Natural killer cell (primary cell): Measurements from ENCODE around the gene SNAI3. TPM values are rescaled to one million over a fixed set of nuclear protein-coding genes. Genes with fewer than 3 reads are reported as not detected.

Experiments used
- ATAC-seq, 3 donors: fragments of 150-1000 bp in 2 of 3; fragments of 200-7000 bp in 1 of 3; cut with Tn5 transposase; 1 replicate in 1 of 3; 2 replicates in 2 of 3; pipeline ENCODE4 v1.10.0; 2021; ENCODE audit warnings: mild to moderate bottlenecking in 2 of 3, moderate library complexity in 2 of 3
- DNase-seq, 2 donors: peaks; one replicate each; pipeline versions ENCODE4 v3.0.0 to v3.0.0-alpha.2; 2013 to 2021; ENCODE audit warnings: mixed read lengths in 1 of 2
- H3K27ac ChIP-seq: one replicate; pipeline ENCODE4 v1.5.1; 2013; ENCODE audit warnings: mild to moderate bottlenecking, low read length
- H3K27me3 ChIP-seq: one replicate; pipeline ENCODE4 v1.6.1; 2013; ENCODE audit warnings: low read length; ENCODE audit not compliant: control insufficient read depth, insufficient read depth
- H3K36me3 ChIP-seq: one replicate; pipeline ENCODE4 v1.6.1; 2013; ENCODE audit warnings: low read length; ENCODE audit not compliant: control insufficient read depth, insufficient read depth
- H3K4me1 ChIP-seq: one replicate; pipeline ENCODE4 v1.6.1; 2013; ENCODE audit warnings: low read length; ENCODE audit not compliant: control insufficient read depth, insufficient read depth
- H3K4me3 ChIP-seq: one replicate; pipeline ENCODE4 v1.5.1; 2013; ENCODE audit warnings: low read length
- H3K9me3 ChIP-seq: one replicate; pipeline ENCODE4 v1.6.1; 2013; ENCODE audit warnings: low read length; ENCODE audit not compliant: control insufficient read depth, insufficient read depth
- H3K27ac Mint-ChIP-seq, 2 donors: one replicate each; pipeline ENCODE4 v1.8.0; 2022; ENCODE audit warnings: mild to moderate bottlenecking in 2 of 2, mixed read lengths in 2 of 2, moderate library complexity in 1 of 2
- H3K27me3 Mint-ChIP-seq, 2 donors: one replicate each; pipeline ENCODE4 v1.8.0; 2022; ENCODE audit warnings: low read depth in 2 of 2, mixed read lengths in 2 of 2
- H3K36me3 Mint-ChIP-seq: one replicate; pipeline ENCODE4 v1.8.0; 2022; ENCODE audit warnings: mixed read lengths
- H3K4me1 Mint-ChIP-seq, 2 donors: one replicate each; pipeline ENCODE4 v1.8.0; 2022; ENCODE audit warnings: mixed read lengths in 2 of 2
- H3K4me3 Mint-ChIP-seq: one replicate; pipeline ENCODE4 v1.8.0; 2022; ENCODE audit warnings: mild to moderate bottlenecking, moderate library complexity, mixed read lengths
- H3K9me3 Mint-ChIP-seq, 2 donors: one replicate each; pipeline ENCODE4 v1.8.0; 2022; ENCODE audit warnings: mixed read lengths in 2 of 2
- CTCF ChIP-seq: fragments of 200-600 bp; IDR thresholded peaks from one replicate; pipeline ENCODE4 v1.8.0; 2022; ENCODE audit warnings: antibody characterized with exemption
- WGBS: methylation state at CpG from one replicate; pipeline ENCODE4 v1.1.7; 2013; ENCODE audit warnings: missing lambda C conversion rate; ENCODE audit not compliant: insufficient coverage; 5-methylcytosine and 5-hydroxymethylcytosine counted together
- intact Hi-C: fragments of 100-400 bp; cut with micrococcal nuclease; formaldehyde crosslinking; loops from one replicate; pipeline ENCODE4 v1.14.2; 2022
- total RNA-seq, 4 donors: library from RNA; stranded (reverse); fragments of 120-200 nt in 1 of 4; gene quantifications; one replicate each; pipeline versions ENCODE4 v1.2.3 to v1.2.4, GENCODE V29; 2013 to 2022

SNAI3 gene
- total RNA-seq, 3 donors from 2014 or later (not counting 1 experiment from before 2014, with no cell fraction given) = 8.2 to 9.2 (median 8.4) TPM

GRCh38 chr16:88695753-88696152 lies 9.4 kb upstream of the SNAI3 start:
- H3K27ac Mint-ChIP-seq = no peak overlapping the region
- H3K4me3 Mint-ChIP-seq = no peak overlapping the region
- no peaks in the 10 kb centered on the region for H3K36me3 Mint-ChIP-seq
- H3K9me3 Mint-ChIP-seq = no peaks in the 10 kb centered on the region
- H3K4me3 ChIP-seq = no peak overlapping the region
- no peaks in the 10 kb centered on the region for H3K27me3 Mint-ChIP-seq
- no peak for ATAC-seq
- TF ChIP-seq CTCF = no peak
- H3K27me3 ChIP-seq = no peaks in the 10 kb centered on the region
- H3K9me3 ChIP-seq = no peaks in the 10 kb centered on the region
- 98% methylated on average over 7 of the region's 7 CpGs for WGBS
- H3K27ac ChIP-seq = no peak overlapping the region
- no peak for DNase-seq
- peaks cover 21 to 48% of the 10 kb centered on the region in 2 donors for H3K4me1 Mint-ChIP-seq
- H3K4me1 ChIP-seq = peaks cover 71% of the 10 kb centered on the region
- intact Hi-C loops = no loop called here
- H3K36me3 ChIP-seq = peaks cover 52% of the 10 kb centered on the region

DNA sequence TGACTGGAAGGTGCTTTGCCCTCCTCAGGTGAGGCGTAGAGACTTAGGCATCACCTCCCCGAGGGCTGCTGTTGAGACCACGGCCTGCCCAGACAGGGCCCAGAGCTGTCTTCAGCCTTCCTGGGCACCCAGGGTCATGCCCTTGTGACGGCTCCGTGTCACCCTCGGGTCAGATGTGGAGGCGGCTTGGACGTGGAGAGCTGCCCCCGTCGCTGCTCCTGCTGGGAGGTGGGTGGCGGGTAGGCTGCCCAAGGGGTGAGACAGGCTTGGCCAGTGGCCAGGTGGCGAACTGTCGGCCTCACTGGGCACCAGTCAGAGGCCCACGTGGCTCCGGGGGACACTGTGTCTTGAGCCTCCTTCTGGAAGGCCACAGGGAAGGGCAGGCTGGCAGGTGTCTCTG lies 8.9 kb upstream of the SNAI3 start:
- Histone ChIP-seq H3K4me1 (peaks cover 71% of the 10 kb centered on the region), H3K9me3 (no peaks in the 10 kb centered on the region), H3K4me3 (no peak overlapping the region), H3K27ac (no peak overlapping the region), H3K27me3 (no peaks in the 10 kb centered on the region), H3K36me3 (peaks cover 52% of the 10 kb centered on the region)
- Mint-ChIP-seq H3K4me1 (peaks cover 21 to 48% of the 10 kb centered on the region in 2 donors), H3K36me3 (no peaks in the 10 kb centered on the region), H3K27me3 (no peaks in the 10 kb centered on the region), H3K4me3 (no peak overlapping the region), H3K9me3 (no peaks in the 10 kb centered on the region), H3K27ac (no peak overlapping the region)
- TF ChIP-seq CTCF = no peak
- intact Hi-C loops = no loop called here
- no peak for ATAC-seq
- 88% methylated on average over 15 of the region's 15 CpGs for WGBS
- no peak for DNase-seq

DNA sequence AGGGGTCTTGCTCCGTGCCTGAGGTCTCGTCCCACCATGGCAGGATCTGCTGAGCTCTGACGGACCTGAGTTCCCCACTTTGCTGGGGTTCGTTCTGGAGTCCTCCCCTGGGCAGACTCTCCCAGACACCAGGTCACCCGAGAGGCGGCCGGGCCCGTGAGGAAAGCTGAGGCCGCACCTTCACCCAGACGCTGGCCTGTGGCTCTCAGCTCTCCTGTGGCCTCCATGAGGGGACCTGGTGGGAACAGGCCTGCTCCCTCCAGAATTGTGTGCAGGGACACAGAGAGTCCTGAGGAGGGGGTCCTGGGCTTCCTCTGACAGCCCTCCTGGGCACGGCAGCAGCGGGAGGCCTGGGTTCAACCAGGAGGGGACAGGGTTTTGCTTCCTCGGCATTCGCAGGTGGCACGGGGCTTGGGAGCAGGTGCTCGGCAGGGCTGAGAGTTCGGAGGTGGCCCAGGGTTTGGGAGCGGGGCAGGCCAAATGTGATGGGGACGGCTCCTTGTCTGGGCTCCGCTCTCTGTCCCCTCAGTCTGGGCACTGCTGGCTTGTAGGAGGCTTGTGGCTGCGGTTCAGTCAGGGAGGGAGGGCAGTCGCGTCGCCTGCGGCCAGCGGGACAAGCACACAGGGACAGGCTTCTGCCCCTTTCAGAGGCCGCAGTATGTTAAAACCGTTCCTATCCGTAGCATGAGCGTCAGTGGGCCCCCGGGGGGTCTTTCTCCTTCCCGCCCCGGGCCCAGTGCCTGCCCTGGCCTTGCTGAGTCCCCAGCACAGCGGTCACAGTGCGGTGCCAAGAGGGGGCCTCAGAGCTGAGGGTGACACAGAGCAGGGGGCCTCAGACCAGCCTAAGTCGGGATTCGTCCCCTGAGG lies 8.1 kb upstream of the SNAI3 start:
- H3K27ac ChIP-seq = no peak overlapping the region
- Mint-ChIP-seq H3K36me3 (no peaks in the 10 kb centered on the region), H3K4me3 (peak overlapping the region; percentile 42), H3K9me3 (no peaks in the 10 kb centered on the region), H3K27ac (peak overlapping the region; percentile 21 to 68), H3K4me1 (peaks cover 14 to 46% of the 10 kb centered on the region in 2 donors), H3K27me3 (no peaks in the 10 kb centered on the region)
- no peaks in the 10 kb centered on the region for H3K9me3 ChIP-seq
- H3K36me3 ChIP-seq = peaks cover 46% of the 10 kb centered on the region
- intact Hi-C loops = no loop called here
- no peak for TF ChIP-seq CTCF
- WGBS = 91% methylated on average over 37 of the region's 37 CpGs
- ATAC-seq = no peak
- H3K4me3 ChIP-seq = no peak overlapping the region
- peaks cover 66% of the 10 kb centered on the region for H3K4me1 ChIP-seq
- no peak for DNase-seq
- no peaks in the 10 kb centered on the region for H3K27me3 ChIP-seq
